Measurements from ENCODE around the gene PPP1R16B. TPM values are rescaled to one million over a fixed set of nuclear protein-coding genes. Genes with fewer than 3 reads are reported as not detected.

PPP1R16B gene
- total and polyA plus RNA-seq, 3 donors from 2014 or later: 1.2 to 3.7 (median 1.3) TPM

DNA sequence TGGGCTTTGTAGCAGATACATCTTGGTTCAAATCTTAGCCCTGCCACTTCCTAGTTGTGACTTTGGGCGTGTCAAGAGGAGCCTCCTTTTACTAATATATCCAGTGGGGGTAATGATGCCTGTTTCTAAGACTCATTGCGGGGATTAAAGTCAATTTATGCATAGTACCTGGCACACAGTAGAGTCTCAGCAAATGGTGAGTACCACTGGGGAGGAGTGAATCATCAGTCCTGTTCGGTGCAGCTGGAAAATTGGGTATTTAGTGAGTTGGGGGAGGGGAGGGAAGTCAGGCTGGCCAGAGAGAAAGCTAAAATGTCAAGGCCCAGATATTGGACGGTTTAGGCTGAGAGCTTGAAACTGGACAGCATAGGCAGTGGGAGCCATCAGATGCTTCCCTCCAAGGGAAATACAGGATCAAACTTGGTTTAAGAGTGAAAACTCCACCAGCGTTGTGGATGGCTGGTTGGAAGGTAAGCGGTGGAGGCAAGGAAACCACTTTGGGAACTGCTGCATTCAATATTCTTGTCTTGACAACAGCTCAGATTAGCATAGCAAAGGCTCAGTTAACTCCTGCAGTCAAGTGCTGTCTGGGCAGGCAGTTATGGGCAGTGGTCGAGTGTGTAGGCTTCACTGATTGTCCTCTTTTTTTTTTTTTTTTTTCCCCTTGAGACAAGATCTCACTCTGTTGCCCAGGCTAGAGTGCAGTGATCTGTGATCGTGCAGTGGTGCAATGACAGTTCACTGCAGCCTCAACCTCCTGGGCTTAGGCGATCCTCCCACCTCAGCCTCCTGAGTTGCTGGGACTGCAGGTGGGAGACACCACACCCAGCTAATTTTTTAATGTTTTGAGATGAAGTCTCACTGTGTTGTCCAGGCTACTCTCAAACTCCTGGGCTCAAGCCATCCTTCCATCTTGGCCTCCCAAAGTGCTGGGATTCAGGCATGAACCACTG is 12.9 kb downstream of the PPP1R16B start:
- Histone ChIP-seq H3K9me3 (no peaks in the 10 kb centered on the region), H3K27me3 (no peaks in the 10 kb centered on the region), H3K36me3 (ENCODE audit: low read depth, missing control alignments) (no peaks in the 10 kb centered on the region), H3K4me3 (no peak overlapping the region), H3K4me1 (no peaks in the 10 kb centered on the region), H3K27ac (no peak overlapping the region)
- WGBS, 2 donors: 79 to 80% methylated on average over 9 of the region's 9 CpGs
- TF ChIP-seq POLR2A (IDR thresholded peaks at IDR 0.05): no peak
- no peak for TF ChIP-seq CTCF (IDR thresholded peaks at IDR 0.05)
- intact Hi-C loops (cut with DNase I; ENCODE audit: low total_unique reads): no loop called here
- DNase-seq: no peak

DNA sequence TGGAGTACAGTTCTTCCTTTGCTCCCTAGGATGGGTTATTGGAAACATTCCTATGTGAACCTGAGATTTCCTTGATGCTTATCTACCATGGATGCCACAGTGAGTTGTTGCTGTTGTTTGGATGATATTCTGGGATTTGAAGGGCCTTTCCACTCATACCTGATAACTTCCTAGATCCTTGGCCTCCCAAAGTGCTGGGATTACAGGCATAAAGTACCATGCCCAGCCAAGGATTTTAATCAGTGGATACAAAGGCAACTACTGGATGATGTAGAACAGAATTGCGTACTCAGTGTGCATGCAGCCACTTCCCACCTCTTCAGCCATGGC is 20.0 kb downstream of the PPP1R16B start:
- intact Hi-C loops (cut with DNase I; ENCODE audit: low total_unique reads): no loop called here
- Histone ChIP-seq H3K4me3 (no peak overlapping the region), H3K36me3 (ENCODE audit: low read depth, missing control alignments) (no peaks in the 10 kb centered on the region), H3K4me1 (no peaks in the 10 kb centered on the region), H3K27me3 (no peaks in the 10 kb centered on the region), H3K27ac (no peak overlapping the region), H3K9me3 (no peaks in the 10 kb centered on the region)
- DNase-seq: no peak
- WGBS, 2 donors: 92 to 100% methylated on average over 1 of the region's 1 CpG
- no peak for TF ChIP-seq POLR2A (IDR thresholded peaks at IDR 0.05)
- TF ChIP-seq CTCF (IDR thresholded peaks at IDR 0.05): no peak

GRCh38 chr20:38825901-38826625 is 20.6 kb downstream of the PPP1R16B start:
- Histone ChIP-seq H3K36me3 (ENCODE audit: low read depth, missing control alignments) (no peaks in the 10 kb centered on the region), H3K9me3 (no peaks in the 10 kb centered on the region), H3K4me3 (no peak overlapping the region), H3K27ac (no peak overlapping the region), H3K4me1 (no peaks in the 10 kb centered on the region), H3K27me3 (no peaks in the 10 kb centered on the region)
- DNase-seq: no peak
- intact Hi-C loops (cut with DNase I; ENCODE audit: low total_unique reads): no loop called here
- TF ChIP-seq CTCF (IDR thresholded peaks at IDR 0.05) (no peak), POLR2A (IDR thresholded peaks at IDR 0.05) (no peak)
- WGBS, 2 donors: 31 to 42% methylated on average over 9 of the region's 9 CpGs

- no peaks in the 10 kb centered on the region for H3K4me1 ChIP-seq
- 57 to 66% methylated on average over 7 of the region's 7 CpGs for WGBS, 2 donors
- no peak for TF ChIP-seq CTCF (IDR thresholded peaks at IDR 0.05)
- no peak for TF ChIP-seq POLR2A (IDR thresholded peaks at IDR 0.05)
- no peak for DNase-seq
- intact Hi-C loops (cut with DNase I; ENCODE audit: low total_unique reads): no loop called here
- H3K36me3 ChIP-seq (ENCODE audit: low read depth, missing control alignments): no peaks in the 10 kb centered on the region
- H3K27ac ChIP-seq: no peak overlapping the region
- no peaks in the 10 kb centered on the region for H3K27me3 ChIP-seq
- H3K4me3 ChIP-seq: no peak overlapping the region
- H3K9me3 ChIP-seq: no peaks in the 10 kb centered on the region
These were observed 22.3 kb downstream of the PPP1R16B start for GRCh38 chr20:38827770-38828281.
